ENCODE data around the gene ZNF532.

Gene ZNF532

DNA sequence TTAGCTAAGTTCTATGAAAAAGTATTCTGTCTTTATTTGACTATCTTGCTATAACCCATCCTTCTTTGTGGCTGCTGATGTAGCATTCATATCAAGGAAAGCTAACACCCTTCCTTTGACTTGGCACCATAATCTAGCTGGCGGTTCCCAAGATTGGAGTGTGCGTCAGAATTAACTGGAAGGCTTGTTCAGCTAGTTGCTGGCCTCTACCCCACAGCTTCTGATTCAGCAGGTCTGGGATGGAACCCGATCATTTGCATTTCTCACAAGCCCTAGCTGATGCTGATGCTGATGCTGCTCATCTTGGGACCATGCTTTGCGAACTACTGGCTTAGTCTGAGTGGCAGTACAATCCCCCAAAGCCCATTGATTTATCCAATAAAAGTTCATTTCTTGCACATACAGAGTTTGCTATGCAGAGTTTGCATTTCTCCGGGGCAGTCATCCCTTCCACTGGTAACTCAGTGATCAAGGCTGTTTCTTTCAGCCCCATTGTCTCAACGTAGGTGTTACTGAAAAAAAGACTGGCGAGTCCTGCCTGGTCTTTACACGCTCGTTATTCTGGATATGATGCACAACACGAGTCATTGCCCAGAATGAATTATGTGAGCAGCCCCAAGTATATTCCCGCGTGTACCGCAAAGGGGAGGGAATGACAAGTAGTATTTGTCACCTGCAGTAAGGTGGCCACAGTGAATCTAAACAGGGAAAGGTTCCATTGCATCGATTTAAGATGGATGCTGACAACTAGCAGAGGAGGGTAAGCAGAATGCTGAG is 96.5 kb downstream of the ZNF532 start:
- H2AK5ac ChIP-seq (ENCODE audit: low read length): no peak overlapping the region
- H3K4me2 ChIP-seq (ENCODE audit: low read length): no peak overlapping the region

DNA sequence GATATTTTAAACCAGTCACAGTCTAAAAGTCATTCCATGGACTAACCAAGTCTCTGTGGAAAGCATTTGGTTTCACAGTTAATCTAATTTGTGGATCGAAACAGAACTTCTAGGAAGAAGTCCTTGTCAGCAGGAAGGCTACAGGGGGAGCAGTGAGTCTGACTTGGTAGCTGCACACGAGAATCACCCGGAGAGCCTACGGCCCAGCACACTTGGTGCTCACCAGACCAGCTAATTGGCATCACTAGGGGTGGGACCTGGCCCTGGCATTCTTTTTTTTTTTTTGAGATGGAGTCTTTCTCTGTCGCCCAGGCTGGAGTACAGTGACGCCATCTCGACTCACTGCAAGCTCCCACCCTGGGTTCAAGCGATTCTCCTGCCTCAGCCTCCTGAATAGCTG is 97.7 kb downstream of the ZNF532 start:
- WGBS (ENCODE audit: extremely low coverage, insufficient coverage, insufficient read length): no CpG with 5 or more reads among the region's 8 CpGs
- Histone ChIP-seq H4K12ac (ENCODE audit: low read depth, low read length) (no peak overlapping the region), H3K4me1 (ENCODE audit: control insufficient read depth in 1 of 2, insufficient read depth in 2 of 2, low read length in 2 of 2) (no peaks in the 10 kb centered on the region), H3K4ac (ENCODE audit: low read depth, low read length) (no peak overlapping the region), H2BK12ac (ENCODE audit: low read length) (no peak overlapping the region), H3K9ac (ENCODE audit: low read length) (no peak overlapping the region), H3K79me1 (ENCODE audit: low read length) (no peaks in the 10 kb centered on the region), H2AFZ (ENCODE audit: insufficient read depth, low read length, poor library complexity) (no peak overlapping the region), H3K27ac (ENCODE audit: low read depth, low read length) (no peak overlapping the region), H3K4me3 (ENCODE audit: low read depth, low read length) (no peak overlapping the region), H3K9me3 (ENCODE audit: insufficient read depth, low read depth, low read length) (no peaks in the 10 kb centered on the region), H3K4me2 (ENCODE audit: low read length) (no peak overlapping the region), H3K23ac (ENCODE audit: low read length) (no peak overlapping the region), H4K8ac (ENCODE audit: low read depth, low read length) (no peak overlapping the region), H2BK120ac (ENCODE audit: insufficient read depth, low read length, poor library complexity) (no peak overlapping the region), H3K27me3 (ENCODE audit: insufficient read depth, low read length) (no peaks in the 10 kb centered on the region), H3K18ac (ENCODE audit: low read length) (no peak overlapping the region), H3K79me2 (ENCODE audit: control insufficient read depth, insufficient read depth, low read length, poor library complexity) (no peaks in the 10 kb centered on the region), H3K36me3 (ENCODE audit: control insufficient read depth in 1 of 2, insufficient read depth in 2 of 2, low read length in 2 of 2) (peaks cover 16 to 24% of the 10 kb centered on the region in 2 experiments), H4K91ac (ENCODE audit: low read depth, low read length) (no peak overlapping the region), H3K14ac (ENCODE audit: low read length) (no peak overlapping the region), H2BK5ac (ENCODE audit: low read depth, low read length, poor library complexity) (no peak overlapping the region), H2AK5ac (ENCODE audit: low read length) (no peak overlapping the region)
- no peak for DNase-seq

More for the DNA sequence above, 96.5 kb downstream of the ZNF532 start:
- Histone ChIP-seq H4K8ac (ENCODE audit: low read depth, low read length) (no peak overlapping the region), H2BK5ac (ENCODE audit: low read depth, low read length, poor library complexity) (no peak overlapping the region), H3K23ac (ENCODE audit: low read length) (no peak overlapping the region), H4K91ac (ENCODE audit: low read depth, low read length) (no peak overlapping the region), H3K27me3 (ENCODE audit: insufficient read depth, low read length) (no peaks in the 10 kb centered on the region), H3K27ac (ENCODE audit: low read depth, low read length) (no peak overlapping the region), H3K9me3 (ENCODE audit: insufficient read depth, low read depth, low read length) (no peaks in the 10 kb centered on the region), H4K12ac (ENCODE audit: low read depth, low read length) (no peak overlapping the region), H3K79me2 (ENCODE audit: control insufficient read depth, insufficient read depth, low read length, poor library complexity) (no peaks in the 10 kb centered on the region), H3K79me1 (ENCODE audit: low read length) (no peaks in the 10 kb centered on the region), H3K4me3 (ENCODE audit: low read depth, low read length) (no peak overlapping the region), H3K18ac (ENCODE audit: low read length) (no peak overlapping the region), H3K9ac (ENCODE audit: low read length) (no peak overlapping the region), H3K36me3 (ENCODE audit: control insufficient read depth in 1 of 2, insufficient read depth in 2 of 2, low read length in 2 of 2) (peaks cover 13 to 24% of the 10 kb centered on the region in 2 experiments), H2AFZ (ENCODE audit: insufficient read depth, low read length, poor library complexity) (no peak overlapping the region), H2BK120ac (ENCODE audit: insufficient read depth, low read length, poor library complexity) (no peak overlapping the region), H2BK12ac (ENCODE audit: low read length) (no peak overlapping the region), H3K4ac (ENCODE audit: low read depth, low read length) (no peak overlapping the region), H3K4me1 (ENCODE audit: control insufficient read depth in 1 of 2, insufficient read depth in 2 of 2, low read length in 2 of 2) (no peaks in the 10 kb centered on the region), H3K14ac (ENCODE audit: low read length) (no peak overlapping the region)
- no peak for DNase-seq
- no CpG with 5 or more reads among the region's 14 CpGs for WGBS (ENCODE audit: extremely low coverage, insufficient coverage, insufficient read length)

DNA sequence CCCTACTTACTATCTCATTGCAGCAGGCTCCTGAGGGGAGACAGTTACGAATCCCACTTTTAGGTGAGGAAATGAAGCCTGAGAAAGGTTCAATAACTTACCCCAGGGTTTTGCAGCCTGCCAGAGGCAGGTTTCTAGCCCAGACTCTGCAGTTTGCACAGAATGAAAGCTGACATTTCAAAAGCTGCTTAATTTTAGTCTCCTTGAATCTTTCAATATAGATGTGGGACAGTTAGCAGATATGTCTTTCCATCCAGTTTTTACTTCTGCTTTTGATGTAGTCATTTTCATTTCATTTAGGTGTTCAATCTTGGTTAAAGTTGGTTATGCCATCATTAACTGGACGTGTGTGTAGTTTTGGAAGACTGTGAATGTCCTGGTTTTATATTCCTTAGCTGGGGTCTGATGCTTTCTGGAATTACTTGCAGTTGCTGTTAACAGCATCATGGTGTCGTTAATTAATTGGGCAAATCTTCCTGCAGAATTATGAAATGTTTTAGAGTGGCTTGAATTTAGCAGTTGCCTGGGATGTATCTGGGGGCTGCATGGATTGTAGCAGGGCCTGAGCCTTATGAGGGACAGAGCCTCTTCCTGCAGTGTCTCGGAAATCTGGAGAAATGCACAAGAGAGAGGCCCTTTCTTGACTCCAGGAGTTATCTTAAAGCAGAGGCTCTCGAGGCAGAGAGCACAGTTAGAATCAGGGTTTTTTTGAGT is 100.8 kb downstream of the ZNF532 start:
- no peaks in the 10 kb centered on the region for H3K9me3 ChIP-seq (ENCODE audit: insufficient read depth, low read depth, low read length)
- H2AK5ac ChIP-seq (ENCODE audit: low read length): no peak overlapping the region
- no peak overlapping the region for H2BK120ac ChIP-seq (ENCODE audit: insufficient read depth, low read length, poor library complexity)
- peak overlapping the region; percentile 50 for H3K18ac ChIP-seq (ENCODE audit: low read length)
- H2BK12ac ChIP-seq (ENCODE audit: low read length): no peak overlapping the region
- no peak overlapping the region for H2BK5ac ChIP-seq (ENCODE audit: low read depth, low read length, poor library complexity)
- H3K23ac ChIP-seq (ENCODE audit: low read length): no peak overlapping the region
- H4K12ac ChIP-seq (ENCODE audit: low read depth, low read length): no peak overlapping the region
- no peaks in the 10 kb centered on the region for H3K79me1 ChIP-seq (ENCODE audit: low read length)
- WGBS (ENCODE audit: extremely low coverage, insufficient coverage, insufficient read length): no CpG with 5 or more reads among the region's 5 CpGs
- H3K27ac ChIP-seq (ENCODE audit: low read depth, low read length): no peak overlapping the region
- H3K79me2 ChIP-seq (ENCODE audit: control insufficient read depth, insufficient read depth, low read length, poor library complexity): no peaks in the 10 kb centered on the region
- H3K4me1 ChIP-seq (ENCODE audit: control insufficient read depth in 1 of 2, insufficient read depth in 2 of 2, low read length in 2 of 2): peaks cover 0 to 2% of the 10 kb centered on the region in 2 experiments
- no peak overlapping the region for H3K14ac ChIP-seq (ENCODE audit: low read length)
- no peak overlapping the region for H3K4me2 ChIP-seq (ENCODE audit: low read length)
- H3K36me3 ChIP-seq (ENCODE audit: control insufficient read depth in 1 of 2, insufficient read depth in 2 of 2, low read length in 2 of 2): peaks cover 26 to 27% of the 10 kb centered on the region in 2 experiments
- H2AFZ ChIP-seq (ENCODE audit: insufficient read depth, low read length, poor library complexity): no peak overlapping the region
- H4K91ac ChIP-seq (ENCODE audit: low read depth, low read length): no peak overlapping the region
- H3K4me3 ChIP-seq (ENCODE audit: low read depth, low read length): no peak overlapping the region
- H3K27me3 ChIP-seq (ENCODE audit: insufficient read depth, low read length): no peaks in the 10 kb centered on the region
- DNase-seq: no peak
- peak overlapping the region; percentile 30 for H4K8ac ChIP-seq (ENCODE audit: low read depth, low read length)
- no peak overlapping the region for H3K9ac ChIP-seq (ENCODE audit: low read length)
- no peak overlapping the region for H3K4ac ChIP-seq (ENCODE audit: low read depth, low read length)

DNA sequence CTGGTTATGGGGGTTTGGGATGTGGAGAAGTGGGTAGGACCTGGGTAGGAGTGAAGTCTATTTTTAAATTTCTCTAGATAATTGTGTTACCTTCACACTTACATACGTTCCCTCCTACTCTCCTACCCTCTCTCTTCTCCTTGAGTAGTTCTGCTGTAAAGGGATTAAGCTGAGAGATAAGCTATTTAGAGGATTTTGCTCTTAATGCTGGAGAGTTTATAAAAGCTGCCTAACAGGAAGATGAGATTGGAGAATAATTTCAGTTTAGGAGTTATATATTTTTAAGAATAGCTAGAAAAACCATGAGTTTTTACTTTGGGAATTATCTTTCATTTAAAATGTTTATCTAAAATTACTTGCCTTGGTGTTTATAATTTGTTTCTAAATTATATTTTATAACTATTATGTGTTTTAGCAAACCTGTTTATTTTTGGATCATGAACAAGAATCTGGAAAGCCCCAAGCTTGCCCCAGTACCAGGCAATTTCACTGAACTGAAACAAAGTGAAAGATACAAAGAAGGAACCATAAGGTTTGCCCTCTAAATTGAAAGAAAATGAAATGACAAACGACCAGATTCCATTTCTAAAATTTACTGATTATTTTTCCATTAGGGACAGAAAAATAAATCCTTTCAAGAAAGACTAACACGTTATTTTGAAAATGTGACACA is 101.5 kb downstream of the ZNF532 start:
- Histone ChIP-seq H4K12ac (ENCODE audit: low read depth, low read length) (no peak overlapping the region), H3K23ac (ENCODE audit: low read length) (no peak overlapping the region), H3K27ac (ENCODE audit: low read depth, low read length) (no peak overlapping the region), H2BK120ac (ENCODE audit: insufficient read depth, low read length, poor library complexity) (no peak overlapping the region), H3K4me1 (ENCODE audit: control insufficient read depth in 1 of 2, insufficient read depth in 2 of 2, low read length in 2 of 2) (peaks cover 0 to 2% of the 10 kb centered on the region in 2 experiments), H3K79me1 (ENCODE audit: low read length) (no peaks in the 10 kb centered on the region), H2AFZ (ENCODE audit: insufficient read depth, low read length, poor library complexity) (no peak overlapping the region), H3K9ac (ENCODE audit: low read length) (no peak overlapping the region), H3K4me2 (ENCODE audit: low read length) (no peak overlapping the region), H3K18ac (ENCODE audit: low read length) (no peak overlapping the region), H3K14ac (ENCODE audit: low read length) (no peak overlapping the region), H2BK5ac (ENCODE audit: low read depth, low read length, poor library complexity) (no peak overlapping the region), H3K27me3 (ENCODE audit: insufficient read depth, low read length) (no peaks in the 10 kb centered on the region), H3K79me2 (ENCODE audit: control insufficient read depth, insufficient read depth, low read length, poor library complexity) (no peaks in the 10 kb centered on the region), H3K4me3 (ENCODE audit: low read depth, low read length) (no peak overlapping the region), H4K8ac (ENCODE audit: low read depth, low read length) (no peak overlapping the region), H2BK12ac (ENCODE audit: low read length) (no peak overlapping the region), H4K91ac (ENCODE audit: low read depth, low read length) (no peak overlapping the region), H2AK5ac (ENCODE audit: low read length) (no peak overlapping the region), H3K9me3 (ENCODE audit: insufficient read depth, low read depth, low read length) (no peaks in the 10 kb centered on the region), H3K36me3 (ENCODE audit: control insufficient read depth in 1 of 2, insufficient read depth in 2 of 2, low read length in 2 of 2) (peaks cover 23 to 24% of the 10 kb centered on the region in 2 experiments), H3K4ac (ENCODE audit: low read depth, low read length) (no peak overlapping the region)
- DNase-seq: no peak
- WGBS (ENCODE audit: extremely low coverage, insufficient coverage, insufficient read length): no CpG with 5 or more reads among the region's 3 CpGs
